ENCODE results near the gene ABHD17B.
A peak's percentile ranks its signal among the peaks of the same experiment; 100 is the strongest.

- no peak for TF ChIP-seq CTCF (IDR thresholded peaks at IDR 0.05)
- TF ChIP-seq POLR2A (IDR thresholded peaks at IDR 0.05): peak; percentile 71 to 99
Measured at GRCh38 chr9:71911061-71911907, at the start of gene ABHD17B, which contains the start of gene C9orf85.

All from thyroid gland (tissue), 4 donors.